DOHH2 (cell line): ENCODE measurements around the gene MPRIP.

Experiments
- CTCF ChIP-seq: fragments of 200-600 bp; sonication (generic); IDR thresholded peaks from one replicate; pipeline ENCODE4 v1.5.1; 2014; ENCODE audit warnings: antibody characterized with exemption, mild to moderate bottlenecking, low read depth, low read length; ENCODE audit not compliant: poor library complexity, severe bottlenecking
- EZH2phosphoT487 ChIP-seq: fragments of 200-600 bp; sonication (generic); IDR thresholded peaks from 2 replicates; pipeline ENCODE4 v1.6.1; 2017; ENCODE audit warnings: borderline replicate concordance, mild to moderate bottlenecking, antibody characterized with exemption, low read length, moderate library complexity, mixed read lengths

GRCh38 chr17:17069849-17070248, 27.6 kb downstream of the MPRIP start:
- no peak for TF ChIP-seq CTCF
- TF ChIP-seq EZH2phosphoT487: no peak
